Activated naive CD4-positive, alpha-beta T cell treated with anti-CD3 and anti-CD28 coated beads, Interleukin-2, amount 50 U/mL, for 24 hours (primary cell): ENCODE data around the gene HMCN2.

Source experiments
- H3K27ac Mint-ChIP-seq: one replicate; pipeline ENCODE4 v1.8.0; 2021; ENCODE audit warnings: mild to moderate bottlenecking, mixed read lengths
- H3K27me3 Mint-ChIP-seq: one replicate; pipeline ENCODE4 v1.8.0; 2021; ENCODE audit warnings: mixed read lengths
- H3K36me3 Mint-ChIP-seq: one replicate; pipeline ENCODE4 v1.8.0; 2021; ENCODE audit warnings: mixed read lengths
- H3K4me1 Mint-ChIP-seq: one replicate; pipeline ENCODE4 v1.8.0; 2021; ENCODE audit warnings: mixed read lengths
- H3K4me3 Mint-ChIP-seq: one replicate; pipeline ENCODE4 v1.8.0; 2021; ENCODE audit warnings: mild to moderate bottlenecking, mixed read lengths
- H3K9me3 Mint-ChIP-seq: one replicate; pipeline ENCODE4 v1.8.0; 2021; ENCODE audit warnings: mixed read lengths

Gene HMCN2, protein sequence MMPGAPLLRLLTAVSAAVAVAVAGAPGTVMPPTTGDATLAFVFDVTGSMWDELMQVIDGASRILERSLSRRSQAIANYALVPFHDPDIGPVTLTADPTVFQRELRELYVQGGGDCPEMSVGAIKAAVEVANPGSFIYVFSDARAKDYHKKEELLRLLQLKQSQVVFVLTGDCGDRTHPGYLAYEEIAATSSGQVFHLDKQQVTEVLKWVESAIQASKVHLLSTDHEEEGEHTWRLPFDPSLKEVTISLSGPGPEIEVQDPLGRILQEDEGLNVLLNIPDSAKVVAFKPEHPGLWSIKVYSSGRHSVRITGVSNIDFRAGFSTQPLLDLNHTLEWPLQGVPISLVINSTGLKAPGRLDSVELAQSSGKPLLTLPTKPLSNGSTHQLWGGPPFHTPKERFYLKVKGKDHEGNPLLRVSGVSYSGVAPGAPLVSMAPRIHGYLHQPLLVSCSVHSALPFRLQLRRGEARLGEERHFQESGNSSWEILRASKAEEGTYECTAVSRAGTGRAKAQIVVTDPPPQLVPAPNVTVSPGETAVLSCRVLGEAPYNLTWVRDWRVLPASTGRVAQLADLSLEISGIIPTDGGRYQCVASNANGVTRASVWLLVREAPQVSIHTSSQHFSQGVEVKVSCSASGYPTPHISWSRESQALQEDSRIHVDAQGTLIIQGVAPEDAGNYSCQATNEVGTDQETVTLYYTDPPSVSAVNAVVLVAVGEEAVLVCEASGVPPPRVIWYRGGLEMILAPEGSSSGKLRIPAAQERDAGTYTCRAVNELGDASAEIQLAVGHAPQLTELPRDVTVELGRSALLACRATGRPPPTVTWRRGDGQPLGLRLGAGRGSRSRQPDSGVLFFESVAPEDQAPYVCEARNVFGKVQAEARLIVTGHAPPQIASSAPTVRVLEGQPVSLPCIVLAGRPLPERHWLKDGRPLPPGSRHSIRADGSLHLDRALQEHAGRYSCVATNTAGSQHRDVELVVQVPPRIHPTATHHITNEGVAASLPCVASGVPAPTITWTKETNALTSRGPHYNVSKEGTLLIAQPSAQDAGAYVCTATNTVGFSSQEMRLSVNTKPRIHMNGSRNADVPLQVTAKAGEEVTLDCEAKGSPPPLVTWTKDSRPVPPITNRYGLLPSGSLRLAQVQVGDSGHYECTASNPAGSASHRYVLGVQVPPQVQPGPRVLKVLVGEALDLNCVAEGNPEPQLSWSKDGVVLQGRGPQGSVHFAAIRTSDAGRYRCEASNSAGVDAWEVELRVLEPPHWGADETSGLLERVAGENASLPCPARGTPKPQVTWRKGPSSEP (N-terminal part only)

DNA sequence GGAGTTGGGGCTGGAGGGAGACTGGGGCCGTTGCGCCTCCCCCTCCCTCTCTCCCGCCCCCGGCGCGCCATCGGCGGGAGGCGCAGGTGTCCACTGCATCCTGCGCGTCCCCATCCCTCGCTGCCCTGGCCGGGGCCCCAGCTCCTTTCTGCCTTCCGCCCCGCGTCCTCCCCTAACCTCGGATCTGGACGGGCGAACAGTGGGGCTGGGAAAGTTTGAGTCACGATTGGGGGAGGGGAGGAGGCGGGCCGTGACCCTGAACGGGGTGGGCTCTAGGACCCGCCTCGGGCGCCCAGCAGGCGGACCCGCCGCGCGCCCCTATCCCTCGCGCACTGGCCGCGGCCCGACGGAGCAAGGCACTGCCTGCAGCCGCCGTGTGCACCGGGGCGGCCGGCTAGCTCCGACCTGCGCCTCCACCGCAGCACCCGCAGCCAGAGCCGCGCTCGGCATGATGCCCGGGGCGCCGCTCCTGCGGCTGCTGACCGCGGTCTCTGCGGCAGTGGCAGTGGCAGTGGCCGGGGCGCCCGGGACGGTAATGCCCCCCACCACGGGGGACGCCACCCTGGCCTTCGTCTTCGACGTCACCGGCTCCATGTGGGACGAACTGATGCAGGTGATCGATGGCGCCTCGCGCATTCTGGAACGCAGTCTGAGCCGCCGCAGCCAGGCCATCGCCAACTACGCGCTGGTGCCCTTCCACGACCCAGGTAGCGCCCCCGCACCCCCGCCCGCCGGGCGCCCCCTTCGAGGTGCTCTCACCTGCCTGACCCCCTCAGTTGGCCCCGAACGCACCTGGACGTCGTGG, at the start of gene HMCN2:
TSS of gene HMCN2 (plus strand) at position 330 of the 805 bp plus-strand sequence. CDS start at position 449, 119 bp downstream.
- Mint-ChIP-seq H3K4me3 (no peak within 1 kb of the TSS), H3K9me3 (no peaks in the 10 kb centered on the region), H3K4me1 (peaks cover 9% of the 10 kb centered on the region), H3K27ac (no peak within 1 kb of the TSS), H3K36me3 (no peaks in the 10 kb centered on the region), H3K27me3 (peaks cover 39% of the 10 kb centered on the region)

DNA sequence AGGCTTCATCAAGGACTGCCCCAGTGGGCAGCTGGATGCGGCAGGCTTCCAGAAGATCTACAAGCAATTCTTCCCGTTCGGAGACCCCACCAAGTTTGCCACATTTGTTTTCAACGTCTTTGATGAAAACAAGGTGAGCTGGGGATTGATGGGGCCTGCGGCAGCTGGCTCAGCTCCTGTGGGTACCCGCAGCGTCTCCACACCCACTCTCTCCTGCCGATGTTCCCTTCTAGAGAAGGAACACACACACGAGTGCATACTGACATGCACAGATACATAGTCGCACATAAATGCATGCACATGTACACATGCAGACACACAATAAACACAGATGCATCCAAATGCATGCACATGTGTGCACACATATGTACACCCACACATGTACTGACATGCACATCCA, 47.7 kb upstream of the HMCN2 start:
- no peak overlapping the region for H3K4me3 Mint-ChIP-seq
- no peak overlapping the region for H3K27ac Mint-ChIP-seq
- H3K4me1 Mint-ChIP-seq, result no peaks in the 10 kb centered on the region
- H3K9me3 Mint-ChIP-seq, result no peaks in the 10 kb centered on the region
- H3K27me3 Mint-ChIP-seq, result no peaks in the 10 kb centered on the region
- H3K36me3 Mint-ChIP-seq, result no peaks in the 10 kb centered on the region

DNA sequence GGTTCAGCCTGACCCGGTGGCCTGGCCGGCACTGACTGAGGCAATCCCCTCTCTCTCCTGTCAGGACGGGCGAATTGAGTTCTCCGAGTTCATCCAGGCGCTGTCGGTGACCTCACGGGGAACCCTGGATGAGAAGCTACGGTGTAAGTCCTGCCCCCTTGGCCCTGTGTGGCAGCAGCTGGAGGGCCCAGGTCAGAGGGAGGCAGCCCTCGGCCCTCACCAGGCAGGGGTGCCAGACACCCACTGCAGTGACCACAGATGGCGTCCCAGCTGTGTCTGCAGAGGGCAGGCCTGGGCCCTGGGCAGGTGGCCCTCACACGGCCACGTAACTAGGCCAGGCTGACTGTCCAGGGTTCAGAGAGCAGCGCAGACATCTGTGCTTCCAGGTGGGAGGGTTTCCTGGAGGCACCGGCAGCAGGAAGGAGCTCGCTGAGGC, 45.9 kb upstream of the HMCN2 start:
- no peak overlapping the region for H3K27ac Mint-ChIP-seq
- H3K4me3 Mint-ChIP-seq, result no peak overlapping the region
- no peaks in the 10 kb centered on the region for H3K4me1 Mint-ChIP-seq
- no peaks in the 10 kb centered on the region for H3K36me3 Mint-ChIP-seq
- no peaks in the 10 kb centered on the region for H3K27me3 Mint-ChIP-seq
- H3K9me3 Mint-ChIP-seq, result no peaks in the 10 kb centered on the region

DNA sequence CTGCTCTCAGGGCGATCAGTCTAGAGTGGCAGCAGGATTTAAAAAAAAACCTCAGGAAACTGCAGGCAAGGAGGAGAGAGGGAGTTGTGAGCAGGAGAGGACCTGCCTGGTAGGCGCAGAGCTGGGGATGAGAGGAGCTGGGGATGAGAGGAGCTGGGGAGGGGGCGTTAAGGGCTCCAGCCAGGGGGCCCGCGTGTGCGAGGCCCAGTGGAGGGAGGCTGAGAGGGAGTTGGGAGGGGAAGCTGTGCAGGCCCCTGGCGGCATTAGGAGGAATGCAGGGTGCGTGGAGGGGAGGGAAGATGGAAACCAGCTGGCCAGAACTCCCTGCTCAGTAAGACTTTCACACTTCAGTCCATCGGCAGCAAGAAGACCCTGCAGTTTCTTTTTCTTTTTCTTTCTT, 45.2 kb upstream of the HMCN2 start:
- Mint-ChIP-seq H3K9me3 (no peaks in the 10 kb centered on the region), H3K4me3 (no peak overlapping the region), H3K27me3 (no peaks in the 10 kb centered on the region), H3K27ac (no peak overlapping the region), H3K4me1 (no peaks in the 10 kb centered on the region), H3K36me3 (no peaks in the 10 kb centered on the region)

DNA sequence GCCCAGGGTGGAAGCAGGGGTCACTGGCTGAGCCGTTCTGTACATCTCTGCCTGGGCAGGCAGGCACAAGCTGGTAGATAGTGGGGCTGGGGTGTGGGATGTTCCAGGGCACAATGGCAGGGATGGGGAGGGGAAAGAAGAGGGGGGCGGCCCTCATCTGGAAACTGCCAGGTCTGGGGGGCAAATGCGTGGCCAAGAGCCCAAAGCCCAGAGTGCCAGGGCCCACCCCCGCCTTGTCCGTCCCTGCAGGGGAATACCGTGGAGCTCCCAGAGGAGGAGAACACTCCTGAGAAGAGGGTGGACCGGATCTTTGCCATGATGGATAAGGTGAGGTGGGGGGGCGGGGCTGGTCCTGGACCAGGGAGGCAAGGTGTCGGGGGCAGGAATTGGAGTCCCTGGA, 42.7 kb upstream of the HMCN2 start:
- Mint-ChIP-seq H3K4me3 (no peak overlapping the region), H3K9me3 (no peaks in the 10 kb centered on the region), H3K27ac (no peak overlapping the region), H3K4me1 (no peaks in the 10 kb centered on the region), H3K27me3 (no peaks in the 10 kb centered on the region), H3K36me3 (no peaks in the 10 kb centered on the region)

DNA sequence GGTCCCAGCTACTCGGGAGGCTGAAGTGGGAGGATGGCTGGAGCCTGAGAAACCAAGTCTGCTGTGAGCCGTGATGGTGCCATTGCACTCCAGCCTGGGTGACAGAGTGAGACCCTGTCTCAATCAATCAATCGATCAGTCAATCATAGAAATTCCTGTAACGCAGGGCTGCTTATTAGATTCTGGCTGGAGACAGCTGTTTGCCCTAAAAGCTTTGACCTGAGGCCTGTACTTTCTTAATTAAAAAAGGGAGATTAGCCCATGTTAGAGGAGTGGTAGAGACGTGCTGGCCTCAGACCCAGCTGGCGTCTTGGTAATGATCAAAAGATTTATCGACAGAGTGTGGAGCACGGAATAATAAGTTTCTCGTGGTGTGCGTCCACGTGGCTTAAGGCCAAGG, 40.5 kb upstream of the HMCN2 start:
- Mint-ChIP-seq H3K4me3 (no peak overlapping the region), H3K4me1 (no peaks in the 10 kb centered on the region), H3K27me3 (no peaks in the 10 kb centered on the region), H3K9me3 (no peaks in the 10 kb centered on the region), H3K27ac (no peak overlapping the region), H3K36me3 (peaks cover 5% of the 10 kb centered on the region)

DNA sequence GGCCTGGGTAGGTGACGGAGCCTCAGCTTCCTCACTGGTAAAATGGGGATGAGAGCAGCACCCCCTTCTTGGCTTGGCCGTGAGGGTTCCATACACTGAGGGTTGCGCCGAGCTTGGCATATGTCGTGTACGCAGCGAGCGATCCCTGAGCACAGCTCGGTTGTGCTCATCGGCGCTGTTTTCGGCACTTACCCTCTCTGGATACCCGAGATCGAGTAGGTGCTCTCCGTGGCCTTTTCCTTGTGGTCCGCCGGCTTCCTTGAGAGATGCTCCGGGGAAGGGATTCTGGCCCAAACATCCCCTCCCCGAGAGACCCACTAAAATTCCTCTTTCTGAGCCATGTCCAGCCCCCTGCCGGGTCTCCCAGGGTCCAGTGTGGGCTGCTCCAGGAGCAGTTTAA, 40.0 kb upstream of the HMCN2 start:
- Mint-ChIP-seq H3K27ac (no peak overlapping the region), H3K4me3 (no peak overlapping the region), H3K36me3 (peaks cover 5% of the 10 kb centered on the region), H3K4me1 (no peaks in the 10 kb centered on the region), H3K27me3 (no peaks in the 10 kb centered on the region), H3K9me3 (no peaks in the 10 kb centered on the region)

DNA sequence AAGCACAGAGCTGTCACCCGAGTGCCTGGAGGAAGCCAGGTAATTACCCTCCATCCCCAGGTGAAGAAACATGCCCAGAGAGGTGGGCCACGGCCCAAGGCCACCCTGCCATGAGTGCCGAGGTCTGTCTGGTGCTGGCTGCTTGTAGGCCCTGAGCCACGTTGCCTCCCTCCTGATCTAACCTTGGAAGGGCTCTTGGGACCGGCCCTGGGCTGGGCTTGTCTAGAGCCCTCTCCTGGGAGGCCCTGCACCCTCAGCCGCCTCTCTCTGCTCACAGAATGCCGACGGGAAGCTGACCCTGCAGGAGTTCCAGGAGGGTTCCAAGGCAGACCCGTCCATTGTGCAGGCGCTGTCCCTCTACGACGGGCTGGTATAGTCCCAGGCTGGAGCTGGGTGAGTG, 39.4 kb upstream of the HMCN2 start:
- Mint-ChIP-seq H3K36me3 (peaks cover 5% of the 10 kb centered on the region), H3K27ac (no peak overlapping the region), H3K4me3 (no peak overlapping the region), H3K27me3 (no peaks in the 10 kb centered on the region), H3K9me3 (no peaks in the 10 kb centered on the region), H3K4me1 (no peaks in the 10 kb centered on the region)

DNA sequence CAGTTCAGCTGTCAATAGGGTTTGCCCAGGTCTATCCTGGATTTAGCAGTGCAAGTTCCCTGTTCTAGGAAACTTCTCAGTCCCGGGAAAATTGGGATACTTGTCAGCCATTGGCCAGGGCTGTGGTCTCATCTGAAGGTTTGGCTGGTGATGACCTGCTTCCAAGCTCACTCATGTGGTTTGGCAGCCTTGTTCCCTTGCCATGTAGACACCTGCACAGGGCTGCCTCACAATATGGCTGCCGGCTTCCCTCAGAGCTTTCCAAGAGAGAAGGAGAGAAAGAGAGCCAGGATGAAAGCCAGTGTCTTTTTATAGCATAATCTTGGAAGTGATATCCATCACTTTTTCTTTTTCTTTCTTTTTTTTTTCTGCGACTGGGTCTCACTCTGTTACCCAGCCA, 37.7 kb upstream of the HMCN2 start:
- H3K9me3 Mint-ChIP-seq, result no peaks in the 10 kb centered on the region
- no peak overlapping the region for H3K27ac Mint-ChIP-seq
- H3K27me3 Mint-ChIP-seq, result no peaks in the 10 kb centered on the region
- H3K36me3 Mint-ChIP-seq, result peaks cover 5% of the 10 kb centered on the region
- H3K4me3 Mint-ChIP-seq, result no peak overlapping the region
- H3K4me1 Mint-ChIP-seq, result no peaks in the 10 kb centered on the region

DNA sequence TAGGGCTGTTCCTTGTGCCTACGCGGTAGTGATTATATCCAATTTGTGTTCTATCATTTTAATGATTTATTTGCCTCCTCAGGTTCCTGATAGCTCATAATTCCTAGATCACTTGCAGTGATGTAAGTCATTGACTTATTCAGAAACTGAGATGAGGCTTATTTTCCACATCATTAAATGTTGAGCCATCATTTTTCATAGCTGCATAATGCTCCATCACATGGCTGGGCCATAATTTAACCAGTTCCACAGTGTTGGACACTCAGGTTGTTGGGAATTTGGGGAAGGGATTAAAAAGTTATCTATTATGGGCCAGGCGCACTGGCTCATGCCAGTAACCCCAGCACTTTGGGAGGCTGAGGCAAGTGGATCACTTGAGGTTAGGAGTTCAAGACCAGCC, 35.8 kb upstream of the HMCN2 start:
- H3K9me3 Mint-ChIP-seq, result no peaks in the 10 kb centered on the region
- no peaks in the 10 kb centered on the region for H3K4me1 Mint-ChIP-seq
- no peak overlapping the region for H3K4me3 Mint-ChIP-seq
- no peak overlapping the region for H3K27ac Mint-ChIP-seq
- H3K36me3 Mint-ChIP-seq, result peaks cover 8% of the 10 kb centered on the region
- no peaks in the 10 kb centered on the region for H3K27me3 Mint-ChIP-seq

DNA sequence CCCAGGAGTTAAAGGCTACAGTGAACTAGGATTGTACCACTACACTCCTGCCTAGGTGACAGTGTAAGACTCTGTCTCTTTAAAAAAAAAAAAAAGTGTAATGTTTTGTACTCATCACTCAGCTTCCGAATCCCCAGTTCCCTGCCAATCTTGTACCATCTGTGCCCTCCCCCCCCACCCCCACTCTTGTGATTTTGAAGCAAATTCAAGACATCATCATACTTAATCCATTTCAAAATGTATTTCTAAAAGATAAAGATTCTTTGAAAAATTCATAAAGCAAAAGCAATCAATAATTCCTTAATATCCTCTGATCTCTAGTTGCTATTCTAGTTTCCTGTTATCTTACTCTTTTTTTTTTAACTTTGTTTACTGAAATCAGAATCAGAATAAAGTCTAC, 34.9 kb upstream of the HMCN2 start:
- no peak overlapping the region for H3K27ac Mint-ChIP-seq
- no peaks in the 10 kb centered on the region for H3K9me3 Mint-ChIP-seq
- H3K4me1 Mint-ChIP-seq, result no peaks in the 10 kb centered on the region
- no peak overlapping the region for H3K4me3 Mint-ChIP-seq
- no peaks in the 10 kb centered on the region for H3K27me3 Mint-ChIP-seq
- peaks cover 8% of the 10 kb centered on the region for H3K36me3 Mint-ChIP-seq

DNA sequence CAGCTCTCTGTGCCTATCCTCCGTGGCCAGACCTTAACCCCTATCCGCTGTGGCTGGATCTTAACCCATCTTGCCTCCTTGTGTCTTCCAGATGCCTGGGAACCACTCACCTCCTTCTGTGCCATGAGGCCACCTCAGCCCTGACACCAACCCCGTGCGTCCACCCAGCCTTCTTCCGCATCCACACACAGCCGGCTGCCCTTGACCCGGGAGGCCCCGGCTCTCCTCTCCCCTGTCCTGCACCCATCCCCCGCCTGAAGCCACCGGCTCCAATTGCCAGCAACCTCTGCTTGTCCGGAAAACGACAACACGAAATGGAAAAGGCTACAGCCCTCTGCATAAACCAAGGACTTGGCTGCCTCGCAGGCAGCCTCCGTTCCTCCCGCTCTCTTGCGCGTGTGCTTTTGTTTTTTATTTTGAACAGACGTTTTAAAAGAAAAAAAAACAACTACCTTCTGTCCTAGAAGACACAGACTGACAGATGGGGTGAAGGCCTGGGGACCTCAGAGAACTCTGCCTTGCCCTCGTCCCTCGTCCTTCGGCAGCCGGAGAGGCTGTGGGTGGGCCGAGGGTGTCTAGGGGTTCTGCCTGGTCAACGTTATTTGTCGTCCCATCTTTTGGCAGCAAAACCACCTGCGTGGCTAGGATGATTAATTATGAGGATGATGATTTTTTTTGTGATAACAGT, 32.5 kb upstream of the HMCN2 start:
- H3K27me3 Mint-ChIP-seq, result no peaks in the 10 kb centered on the region
- H3K4me1 Mint-ChIP-seq, result peaks cover 5% of the 10 kb centered on the region
- no peak overlapping the region for H3K4me3 Mint-ChIP-seq
- H3K9me3 Mint-ChIP-seq, result no peaks in the 10 kb centered on the region
- no peak overlapping the region for H3K27ac Mint-ChIP-seq
- H3K36me3 Mint-ChIP-seq, result peaks cover 8% of the 10 kb centered on the region

DNA sequence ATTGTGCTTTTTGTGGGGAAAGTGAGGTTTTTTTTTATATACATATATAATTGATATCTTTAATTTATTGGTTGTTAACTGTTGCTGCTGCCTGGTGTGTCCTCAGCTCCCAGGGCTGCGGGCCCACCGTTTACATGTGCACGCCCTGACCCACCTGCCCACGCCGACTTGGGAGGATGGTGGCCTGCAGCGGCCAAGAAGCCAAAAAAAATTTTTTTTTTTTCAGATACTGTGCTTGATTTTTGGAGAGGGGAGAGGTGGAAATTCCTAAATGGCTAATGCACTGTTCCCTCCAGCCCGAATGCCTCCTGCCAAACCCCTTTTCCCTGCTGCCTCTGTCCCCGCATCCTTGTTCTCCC, 32.0 kb upstream of the HMCN2 start:
- H3K4me1 Mint-ChIP-seq, result peaks cover 5% of the 10 kb centered on the region
- H3K27me3 Mint-ChIP-seq, result no peaks in the 10 kb centered on the region
- peaks cover 7% of the 10 kb centered on the region for H3K36me3 Mint-ChIP-seq
- no peaks in the 10 kb centered on the region for H3K9me3 Mint-ChIP-seq
- no peak overlapping the region for H3K4me3 Mint-ChIP-seq
- H3K27ac Mint-ChIP-seq, result no peak overlapping the region

DNA sequence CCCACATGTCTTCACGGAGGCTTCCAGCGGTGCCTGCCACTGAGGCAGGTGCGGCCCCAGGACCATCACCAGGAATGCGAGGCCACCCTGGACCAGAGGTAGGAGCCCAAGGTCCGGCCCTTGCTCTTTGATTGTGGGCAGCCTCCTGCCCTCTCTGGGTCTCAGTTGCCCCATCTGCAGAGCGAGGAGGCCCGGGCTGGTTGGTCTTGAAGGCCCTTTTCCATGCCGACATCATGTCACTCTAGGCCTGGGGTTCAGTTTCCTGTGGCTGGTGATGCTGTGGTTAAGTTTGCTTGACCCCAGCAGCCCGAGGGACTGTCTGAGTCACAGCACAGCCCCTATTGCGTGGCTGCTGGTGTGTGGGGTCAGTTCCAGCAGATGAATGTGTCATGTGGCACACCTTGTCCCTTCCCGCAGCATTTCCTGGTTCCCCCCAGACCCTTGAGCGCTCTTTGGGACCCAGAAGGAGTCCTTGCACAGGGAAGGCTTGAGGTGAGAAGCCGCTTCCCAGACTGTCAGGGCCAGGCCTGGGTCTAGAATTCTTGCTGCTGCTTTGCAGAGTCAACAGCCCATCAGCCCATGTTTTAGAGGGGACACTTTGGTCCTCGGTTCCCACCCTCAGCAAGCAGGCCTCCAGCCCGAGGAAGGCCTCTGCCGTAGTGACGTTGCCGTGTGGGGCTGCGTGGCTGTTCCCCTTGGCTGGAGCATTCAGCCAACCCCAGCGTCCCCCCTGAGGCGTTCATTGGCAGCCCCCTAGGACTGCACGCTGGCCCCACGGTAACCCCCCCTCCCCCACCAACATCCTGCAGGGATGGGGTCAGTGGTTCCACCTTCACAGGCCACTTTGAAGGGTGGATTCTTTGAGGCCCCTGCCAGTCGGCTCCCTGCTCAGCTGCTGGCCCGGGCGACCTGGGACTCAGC, 31.0 kb upstream of the HMCN2 start:
- Mint-ChIP-seq H3K27me3 (no peaks in the 10 kb centered on the region), H3K27ac (no peak overlapping the region), H3K9me3 (no peaks in the 10 kb centered on the region), H3K4me1 (peaks cover 8% of the 10 kb centered on the region), H3K36me3 (peaks cover 5% of the 10 kb centered on the region), H3K4me3 (no peak overlapping the region)
